NCI-H510A treated with DMSO at 0.1 percent for 48 hours (cell line): ENCODE results near the gene YPEL4.
A peak's percentile ranks its signal among the peaks of the same experiment; 100 is the strongest.
"Not testable (repeated sequence)": the region's sequence is repeated elsewhere in the genome, so short reads cannot be mapped to it uniquely, and the experiment has no call there.

ENCODE experiments used
- DNase-seq: peaks from one replicate; lab custom pipeline; 2025; lab: John Stamatoyannopoulos, UW

Gene YPEL4, protein sequence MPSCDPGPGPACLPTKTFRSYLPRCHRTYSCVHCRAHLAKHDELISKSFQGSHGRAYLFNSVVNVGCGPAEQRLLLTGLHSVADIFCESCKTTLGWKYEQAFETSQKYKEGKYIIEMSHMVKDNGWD

DNA sequence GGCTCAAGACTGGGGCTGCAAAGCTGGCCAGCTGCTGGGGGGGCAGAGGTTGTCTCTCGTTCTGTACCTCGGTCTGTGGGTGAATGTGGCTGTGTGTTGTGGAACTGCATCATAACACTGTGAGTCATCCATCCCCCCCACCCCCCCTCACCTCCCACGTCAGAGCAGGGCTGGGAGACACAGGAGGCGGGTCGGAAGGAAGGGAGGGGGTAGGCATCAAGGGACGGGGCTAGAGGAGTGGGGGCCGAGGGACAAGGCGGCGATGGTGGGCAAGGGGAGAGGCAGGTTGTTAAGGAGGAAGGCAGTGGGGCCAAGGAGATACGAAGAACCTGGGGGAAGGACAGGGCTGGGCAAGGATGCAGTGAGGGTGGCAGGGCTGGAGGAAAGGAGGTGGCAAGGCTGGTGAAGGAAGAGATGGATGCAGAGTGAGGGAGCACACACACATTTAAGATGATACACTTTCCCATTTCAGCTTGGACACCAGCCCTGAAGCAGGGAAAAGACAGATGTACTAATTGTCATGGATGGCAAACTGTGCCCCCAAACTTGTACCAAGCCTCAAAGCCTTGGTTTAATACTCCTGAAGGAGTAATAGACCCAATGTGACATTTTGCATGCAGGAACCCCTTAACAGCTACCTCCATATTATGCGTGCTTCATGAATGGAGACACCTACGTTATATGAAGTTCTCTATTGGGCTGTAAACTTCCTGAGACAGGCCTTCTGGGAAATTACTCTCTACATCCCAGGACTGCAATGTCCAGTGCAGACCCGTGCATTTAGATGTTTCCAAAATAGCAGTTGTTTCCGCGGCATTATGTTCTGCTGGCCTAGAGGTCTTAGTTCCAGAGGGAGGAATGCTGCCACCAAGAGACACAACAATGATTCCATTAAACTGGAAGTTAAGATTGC is at the start of gene YPEL4:
YPEL4 (minus strand) TSS at position 87 of the 913 bp plus-strand sequence. CDS start 2,805 bp downstream, outside the sequence.
- DNase-seq, result peak; percentile 11

DNA sequence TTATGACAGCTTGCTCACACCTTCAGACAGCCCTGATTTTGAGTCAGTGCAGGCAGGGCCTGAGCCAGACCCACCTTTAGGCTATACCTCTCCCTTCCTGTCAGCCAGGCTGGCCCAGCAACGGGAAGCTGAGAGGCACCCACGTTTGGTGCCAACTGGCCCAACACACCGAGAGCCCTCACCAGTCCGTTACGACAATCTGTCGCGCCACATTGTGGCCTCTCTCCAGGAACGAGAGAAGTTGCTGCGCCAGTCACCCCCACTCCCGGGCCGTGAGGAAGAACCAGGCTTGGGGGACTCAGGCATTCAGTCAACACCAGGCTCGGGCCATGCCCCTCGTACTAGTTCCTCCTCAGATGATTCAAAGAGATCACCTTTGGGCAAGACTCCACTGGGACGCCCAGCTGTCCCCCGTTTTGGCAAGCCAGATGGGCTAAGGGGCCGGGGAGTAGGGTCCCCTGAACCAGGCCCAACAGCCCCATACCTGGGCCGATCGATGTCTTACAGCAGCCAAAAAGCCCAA is 49.2 kb upstream of the YPEL4 start:
- no peak for DNase-seq

DNA sequence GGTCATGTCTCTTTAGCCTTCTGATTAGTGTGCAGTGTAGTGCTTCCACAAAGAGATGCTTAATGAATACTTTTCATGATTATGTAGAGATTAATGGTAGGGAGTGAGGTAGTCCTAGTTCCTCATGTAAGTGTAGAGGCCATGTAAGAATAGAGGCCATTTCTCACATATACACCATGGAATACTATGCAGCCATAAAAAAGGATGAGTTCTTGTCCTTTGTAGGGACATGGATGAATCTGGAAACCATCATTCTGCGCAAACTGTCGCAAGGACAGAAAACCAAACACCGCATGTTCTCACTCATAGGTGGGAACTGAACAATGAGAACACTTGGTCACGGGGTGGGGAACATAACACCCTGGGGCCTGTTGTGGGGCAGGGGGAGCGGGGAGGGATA is 40.8 kb upstream of the YPEL4 start:
- DNase-seq, result not testable (repeated sequence)

DNA sequence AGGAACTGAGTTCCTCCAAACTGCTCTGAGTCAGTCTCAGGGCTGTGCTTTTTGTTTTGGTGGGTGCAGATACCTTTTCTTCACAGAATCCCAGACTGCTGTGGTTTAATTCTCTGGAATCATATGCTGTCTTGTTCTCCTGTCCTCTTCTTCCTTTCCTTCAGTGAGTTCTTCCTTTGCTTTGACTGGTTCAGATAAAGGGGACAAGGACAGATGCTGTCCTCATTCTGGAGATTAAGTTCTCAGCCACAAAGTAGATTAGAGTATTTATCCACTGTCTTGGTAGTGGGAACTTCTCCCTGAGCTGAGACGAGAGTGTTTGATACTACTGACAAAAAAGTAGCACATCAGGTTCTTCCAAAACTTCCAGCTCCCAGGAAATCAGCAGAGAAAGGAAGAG is 31.5 kb upstream of the YPEL4 start:
- DNase-seq, result no peak

DNA sequence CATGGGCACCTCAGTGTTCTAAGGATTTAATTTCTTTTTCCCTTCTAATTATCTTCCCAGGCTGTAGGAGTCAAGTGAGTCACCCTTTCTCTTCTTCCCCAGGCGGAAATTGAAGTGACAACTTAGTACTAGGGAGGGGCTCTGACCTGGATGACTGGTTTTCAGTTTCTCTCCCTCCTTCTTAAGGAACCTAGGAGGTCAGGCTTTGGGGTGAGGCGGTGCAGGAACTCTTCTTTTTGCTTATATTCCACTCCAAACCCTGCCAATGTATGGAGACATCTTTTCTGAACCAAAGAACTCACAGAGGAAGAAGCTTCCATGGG is 30.8 kb upstream of the YPEL4 start:
- DNase-seq, result no peak

DNA sequence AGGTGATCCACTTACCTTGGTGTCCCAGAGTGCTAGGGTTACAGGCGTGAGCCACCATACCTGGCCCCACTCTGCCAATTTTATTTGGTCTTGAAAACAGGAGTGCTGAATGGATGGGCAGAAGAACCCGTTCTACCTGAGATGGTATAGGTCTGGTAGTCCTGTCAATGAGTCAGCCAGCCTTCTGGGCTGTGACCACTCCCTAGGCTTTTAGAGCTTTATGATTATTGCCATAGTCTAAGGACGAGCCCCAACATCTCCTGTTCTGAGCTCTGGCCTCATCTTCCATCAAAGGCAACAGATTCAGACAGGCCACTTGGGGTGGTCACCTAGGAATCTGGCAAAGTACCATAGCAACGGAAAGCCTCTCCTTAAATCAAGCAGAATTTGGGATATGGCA is 29.7 kb upstream of the YPEL4 start:
- DNase-seq, result no peak

DNA sequence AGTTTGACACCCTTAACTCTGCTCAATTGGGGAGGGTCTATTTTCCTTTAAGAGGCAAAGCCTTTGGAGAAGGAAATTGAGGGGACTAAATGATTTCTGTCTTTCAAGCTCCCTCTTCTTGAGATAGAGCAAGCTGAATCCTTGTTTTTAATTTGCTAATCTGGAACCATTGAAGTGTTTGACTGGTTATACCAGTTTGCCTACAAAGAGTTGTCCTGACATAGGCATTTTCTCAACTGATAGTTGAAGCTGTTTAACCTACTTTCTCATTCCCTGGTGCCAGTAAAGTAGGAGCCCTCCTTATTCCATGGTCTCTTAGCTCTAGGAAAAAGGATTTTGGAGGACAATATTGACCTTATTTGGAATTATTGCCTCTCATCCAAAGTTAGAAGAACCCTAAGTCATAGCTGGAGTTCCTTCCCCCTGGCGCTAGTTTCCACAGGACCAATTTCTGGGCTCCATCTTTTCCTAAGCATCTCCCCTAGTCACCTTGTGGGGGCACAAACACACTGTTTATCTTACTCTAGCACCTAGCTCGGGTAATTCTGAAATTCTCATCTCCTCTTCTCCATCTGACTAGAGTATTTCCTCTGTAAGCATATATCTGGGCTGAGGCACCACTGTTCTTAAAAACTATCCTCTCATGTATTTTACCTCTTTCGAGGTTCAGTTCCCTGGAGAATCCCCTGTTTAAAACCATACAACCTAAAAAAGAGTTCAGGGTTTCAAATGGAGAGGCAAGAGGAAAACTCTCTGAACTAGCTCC is 25.6 kb upstream of the YPEL4 start:
- peak; percentile 24 for DNase-seq

DNA sequence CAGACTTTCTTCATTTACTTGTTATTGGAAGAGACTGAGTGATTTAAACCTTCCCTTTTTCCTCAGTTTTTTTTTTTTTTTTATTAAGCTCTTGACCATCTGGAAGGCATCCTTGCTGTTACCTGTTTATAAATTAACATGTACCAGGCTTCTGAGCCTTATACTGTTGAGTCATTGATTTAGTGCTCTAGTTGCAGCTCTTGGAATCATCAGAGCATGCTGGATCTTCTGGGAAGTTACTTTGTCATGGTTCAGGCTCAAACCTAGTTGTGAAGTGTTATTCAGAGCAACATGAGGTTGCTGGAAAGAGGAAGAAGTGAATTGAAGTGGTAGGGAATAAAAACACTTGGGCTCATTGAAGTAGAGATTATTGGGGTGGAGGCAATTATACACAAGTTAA is 24.5 kb upstream of the YPEL4 start:
- DNase-seq, result no peak

DNA sequence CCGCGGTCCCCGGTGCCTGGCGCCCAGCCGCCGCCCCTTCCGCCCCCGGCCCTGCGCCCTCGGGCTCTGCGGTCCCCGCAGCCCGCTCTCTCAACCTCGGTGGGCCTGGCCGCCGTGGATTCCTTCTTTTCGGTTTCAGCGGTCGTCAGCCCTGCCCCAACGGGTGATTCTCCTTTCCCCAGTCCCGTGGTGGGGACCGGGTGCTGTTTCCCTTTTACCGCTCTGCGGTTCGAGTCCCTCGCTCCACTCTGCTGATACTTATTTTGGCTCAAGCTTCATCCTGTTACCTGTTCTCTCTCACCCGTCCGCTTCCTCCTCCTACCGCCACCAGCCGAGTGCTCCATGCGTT is 18.7 kb upstream of the YPEL4 start:
- DNase-seq, result no peak

DNA sequence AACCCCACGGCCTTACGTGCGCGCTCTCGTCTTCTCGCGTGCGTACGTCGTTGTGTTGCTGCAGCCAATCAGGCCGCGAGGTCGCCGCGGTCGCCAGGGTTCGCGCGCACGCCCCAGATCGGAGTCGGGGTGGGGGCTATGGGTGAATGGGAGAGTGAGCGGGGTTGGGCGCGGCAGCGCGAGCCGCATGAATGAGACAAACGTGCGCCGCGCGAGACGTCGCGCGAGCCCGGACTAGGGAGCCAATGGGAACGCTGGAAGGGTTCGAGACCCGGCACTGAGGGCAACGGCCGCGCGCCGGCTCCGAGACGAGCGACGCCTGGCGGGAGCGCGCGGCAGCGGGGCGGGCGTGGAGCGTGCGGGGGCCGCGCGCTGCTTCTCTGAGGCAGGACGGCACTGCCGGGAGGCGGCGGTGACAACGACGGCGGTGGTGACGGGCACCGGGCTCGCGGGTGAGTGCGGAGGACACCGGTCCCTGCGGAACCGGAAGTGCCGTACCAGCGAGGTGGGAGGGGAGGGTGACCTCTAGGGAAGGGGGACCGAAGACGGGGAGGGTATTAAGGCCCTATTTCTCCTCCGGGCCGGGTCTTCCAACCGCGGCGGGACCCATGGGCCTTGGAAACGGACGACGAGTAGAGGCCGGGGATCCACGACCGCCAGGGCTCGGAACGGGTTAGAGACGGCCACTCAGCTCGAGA is 18.2 kb upstream of the YPEL4 start, which contains the start of gene ZDHHC5:
ZDHHC5 (plus strand) TSS at position 379 of the 698 bp plus-strand sequence. CDS start 4,977 bp downstream, outside the sequence.
- DNase-seq, result peak; percentile 99

DNA sequence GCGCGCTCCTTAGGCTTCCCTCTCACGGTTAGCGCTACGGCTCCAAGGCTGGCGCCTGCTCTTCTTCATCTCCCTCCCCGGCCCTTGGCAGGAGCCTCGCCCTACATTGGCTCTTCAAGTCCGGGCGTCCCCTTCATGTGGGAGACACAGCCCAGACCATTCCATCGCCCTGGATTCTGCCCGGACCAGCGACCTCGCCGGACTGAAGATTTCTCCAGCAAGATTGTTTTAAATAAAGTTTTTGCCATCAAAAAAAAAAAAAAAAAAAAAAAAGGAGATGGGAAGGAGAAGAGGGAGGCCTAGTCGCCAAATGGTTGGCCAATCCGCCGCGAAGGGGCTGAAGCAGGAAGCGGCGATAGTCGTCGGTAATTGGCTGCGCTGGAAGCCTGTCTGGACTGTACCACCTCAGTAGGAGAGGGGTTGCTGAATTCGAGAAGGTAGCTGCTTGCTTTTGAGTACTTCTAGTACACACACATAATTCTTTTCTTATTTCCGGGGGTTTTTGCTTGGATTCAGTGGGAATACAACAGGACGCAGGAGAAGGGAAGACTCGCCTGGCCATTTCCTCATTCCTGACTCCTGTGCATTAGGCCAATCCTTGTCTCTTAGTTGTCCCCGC is 17.5 kb upstream of the YPEL4 start:
- DNase-seq, result peak; percentile 99

DNA sequence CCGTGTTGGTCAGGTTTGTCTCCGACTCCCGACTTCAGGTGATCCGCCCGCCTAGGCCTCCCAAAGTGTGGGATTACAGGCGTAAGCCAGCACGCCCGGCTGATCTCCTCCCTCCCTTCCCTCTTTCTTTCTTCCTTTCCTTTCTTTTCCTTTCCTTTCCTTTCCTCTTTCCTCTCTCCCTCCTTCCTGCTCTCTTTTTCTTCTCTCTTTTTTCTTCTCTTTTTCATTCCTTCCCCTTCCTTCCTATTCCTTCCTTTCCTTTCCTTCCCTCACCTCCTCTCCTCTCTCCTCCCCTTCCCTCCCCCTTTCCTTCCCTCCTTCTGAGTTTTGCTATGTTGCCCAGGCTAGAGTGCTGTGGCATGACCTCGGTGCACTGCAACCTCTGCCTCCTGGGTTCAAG is 14.3 kb upstream of the YPEL4 start:
- no peak for DNase-seq

DNA sequence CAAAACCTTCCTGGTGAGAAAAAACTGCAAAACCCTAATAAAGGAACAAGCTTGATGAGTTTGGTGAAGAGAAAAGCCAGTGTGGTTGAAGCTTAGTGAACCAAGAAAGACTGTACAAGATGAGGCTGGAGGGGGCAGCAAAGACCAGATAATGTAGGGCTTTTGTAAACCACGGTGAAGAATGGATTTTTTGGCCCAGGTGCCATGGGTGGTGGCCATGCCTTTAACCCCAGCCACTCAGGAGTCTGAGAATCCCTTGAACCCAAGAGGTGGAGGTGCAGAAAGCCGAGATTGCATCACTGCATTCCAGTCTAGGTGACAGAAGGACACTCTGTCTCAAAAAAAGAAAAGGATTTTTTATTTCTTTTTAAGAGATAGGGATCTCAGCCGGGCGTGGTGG is 13.2 kb upstream of the YPEL4 start:
- DNase-seq, result no peak

DNA sequence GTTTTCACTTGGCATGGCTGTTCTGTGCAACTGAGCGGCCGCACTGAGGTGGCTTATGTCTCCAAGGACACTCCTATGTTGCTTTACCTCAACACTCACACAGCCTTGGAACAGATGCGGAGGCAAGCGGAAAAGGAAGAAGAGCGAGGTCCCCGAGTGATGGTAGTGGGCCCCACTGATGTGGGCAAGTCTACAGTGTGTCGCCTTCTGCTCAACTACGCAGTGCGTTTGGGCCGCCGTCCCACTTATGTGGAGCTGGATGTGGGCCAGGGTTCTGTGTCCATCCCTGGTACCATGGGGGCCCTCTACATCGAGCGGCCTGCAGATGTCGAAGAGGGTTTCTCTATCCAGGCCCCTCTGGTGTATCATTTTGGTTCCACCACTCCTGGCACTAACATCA is 10.0 kb upstream of the YPEL4 start:
- no peak for DNase-seq

DNA sequence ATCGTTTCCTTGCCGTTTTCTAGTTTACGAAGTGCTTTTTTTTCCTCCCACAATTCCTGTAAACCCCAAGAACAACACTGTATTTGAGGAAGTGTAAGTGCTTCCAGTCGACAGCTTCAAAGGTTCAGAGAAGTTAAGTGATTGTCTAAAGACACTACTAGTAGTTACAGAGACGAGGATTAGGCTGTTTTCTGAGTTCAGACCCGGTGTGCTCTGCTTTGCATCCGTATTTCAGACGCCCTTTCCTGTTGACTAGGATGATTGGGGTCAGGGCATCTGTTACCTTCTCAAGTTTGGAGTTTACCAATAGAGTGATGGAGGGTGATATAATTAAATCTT is 8.3 kb upstream of the YPEL4 start:
- no peak for DNase-seq

DNA sequence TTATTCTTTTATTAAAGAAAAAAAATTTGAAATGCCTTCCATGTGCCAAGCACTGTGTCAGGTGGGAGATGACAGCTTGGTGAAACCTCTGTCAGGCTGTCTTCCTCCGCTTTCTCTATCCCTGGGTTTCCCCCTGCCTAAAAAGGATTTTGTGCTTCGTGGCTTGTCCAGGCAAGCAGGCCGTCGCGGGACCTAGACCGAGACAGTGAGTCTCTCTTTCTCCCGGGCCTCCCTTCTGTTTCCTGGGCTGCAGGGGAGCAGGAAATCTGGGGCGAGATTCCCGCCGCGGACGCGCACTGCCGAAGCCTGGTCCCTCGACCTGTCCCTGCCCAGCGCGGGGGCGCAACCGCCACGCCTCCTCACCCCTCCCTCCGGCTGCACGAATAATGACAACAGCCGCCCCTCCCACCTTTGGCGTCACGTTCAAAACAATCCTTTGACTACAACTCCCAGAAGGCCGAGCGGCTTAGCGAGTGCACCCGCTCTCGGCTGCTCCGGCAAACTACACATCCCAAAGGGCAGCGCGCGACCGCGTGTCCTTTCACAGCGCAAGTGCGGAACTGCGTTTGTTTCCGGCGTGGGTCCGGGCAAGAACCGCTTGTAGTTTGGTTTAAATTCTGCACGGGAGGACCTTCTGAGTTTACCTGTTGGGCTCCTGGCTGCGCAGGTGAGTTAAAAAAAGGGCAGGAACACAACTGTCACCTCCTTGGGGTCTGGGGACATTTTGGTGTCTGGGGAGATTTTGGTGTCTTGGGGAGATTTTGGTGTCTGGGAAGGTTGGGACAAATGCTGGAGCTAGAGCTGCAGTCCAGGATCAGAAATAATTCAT is 7.7 kb upstream of the YPEL4 start, which contains the start of gene CLP1:
CLP1 (plus strand) TSS at position 569 of the 829 bp plus-strand sequence. CDS start 1,715 bp downstream, outside the sequence.
- peak; percentile 96 for DNase-seq

DNA sequence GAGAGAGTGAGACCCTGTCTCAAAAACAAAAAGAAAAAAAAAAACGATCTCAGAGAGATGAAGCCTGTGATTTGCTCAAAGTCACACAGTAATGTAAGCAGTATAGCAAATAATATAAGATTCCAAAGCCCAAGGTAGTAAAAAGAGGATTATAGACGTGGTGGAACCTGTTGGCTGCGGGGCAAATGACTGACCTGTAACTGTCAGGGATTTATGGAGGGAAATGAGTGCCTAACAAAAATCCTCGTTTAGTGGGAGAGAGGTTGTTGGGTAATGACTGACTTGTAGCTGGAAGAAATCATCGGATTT is 7.1 kb upstream of the YPEL4 start:
- DNase-seq, result no peak

DNA sequence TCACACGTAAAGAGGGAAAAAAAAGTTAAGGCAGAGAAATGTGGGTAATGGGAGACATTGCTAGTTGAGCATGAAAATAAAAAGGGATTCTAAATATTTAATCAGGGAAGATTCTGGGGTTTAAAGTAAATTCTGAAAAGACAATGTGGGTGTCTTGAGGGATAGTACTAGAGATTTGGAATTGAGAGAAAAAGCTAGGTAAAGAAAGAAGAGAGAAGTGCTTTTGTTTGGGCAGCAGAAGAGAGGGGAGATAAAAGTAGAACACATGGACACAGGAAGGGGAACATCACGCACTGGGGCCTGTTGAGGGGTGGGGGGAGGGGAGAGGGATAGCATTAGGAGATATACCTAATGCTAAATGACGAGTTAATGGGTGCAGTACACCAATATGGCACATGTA is 3.5 kb upstream of the YPEL4 start:
- DNase-seq, result no peak

DNA sequence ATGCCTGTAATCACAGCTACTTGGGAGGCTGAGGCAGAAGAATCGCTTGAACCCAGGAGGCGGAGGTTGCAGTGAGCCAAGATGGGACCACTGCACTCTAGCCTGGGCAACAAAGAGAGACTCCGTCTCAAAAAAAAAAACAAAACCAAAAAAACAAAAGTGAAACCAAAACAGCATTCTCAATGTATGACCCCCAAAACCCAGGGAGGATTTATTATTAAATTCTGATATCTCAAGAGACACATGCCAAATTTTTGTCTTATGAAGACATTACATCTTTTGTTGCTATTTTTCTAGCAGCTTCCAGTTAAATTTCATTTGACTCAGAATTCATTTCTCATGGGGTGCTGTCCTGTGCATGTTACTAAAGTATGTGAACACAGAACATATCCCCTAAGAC is 3.0 kb upstream of the YPEL4 start:
- no peak for DNase-seq

DNA sequence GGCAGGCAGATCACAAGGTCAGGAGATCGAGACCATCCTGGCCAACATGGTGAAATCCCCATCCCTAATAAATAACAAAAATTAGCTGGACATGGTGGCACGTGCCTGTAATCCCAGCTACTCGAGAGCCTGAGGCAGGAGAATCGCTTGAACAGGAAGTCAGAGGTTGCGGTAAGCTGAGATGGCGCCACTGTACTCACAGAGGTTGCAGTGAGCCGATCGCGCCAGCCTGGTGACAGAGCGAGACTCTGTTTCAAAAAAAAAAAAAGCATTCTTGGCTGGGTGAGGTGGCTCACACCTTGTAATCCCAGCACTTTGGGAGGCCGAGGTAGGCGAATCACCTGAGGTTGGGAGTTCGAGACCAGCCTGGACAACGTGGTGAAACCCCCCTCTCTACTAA is 2.5 kb upstream of the YPEL4 start:
- DNase-seq, result not testable (repeated sequence)

DNA sequence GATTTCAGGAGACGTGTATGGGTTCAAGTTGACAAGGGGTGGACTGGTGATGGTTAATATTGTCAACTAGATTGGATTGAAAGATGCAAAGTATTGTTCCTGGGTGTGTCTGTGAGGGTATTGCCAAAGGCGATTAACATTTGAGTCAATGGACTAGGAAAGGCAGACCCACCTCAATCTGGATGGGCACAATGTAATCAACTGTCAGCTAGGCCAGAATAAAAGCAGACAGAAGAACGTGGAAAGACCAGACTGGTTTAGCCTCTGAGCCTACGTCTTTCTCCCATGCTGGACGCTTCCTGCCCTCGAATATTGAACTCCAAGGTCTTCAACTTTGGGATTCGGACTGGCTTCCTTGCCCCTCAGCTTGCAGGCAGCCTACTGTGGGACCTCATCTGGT is 1.7 kb upstream of the YPEL4 start:
- DNase-seq, result no peak
